B cell (primary cell): Measurements from ENCODE around the gene OR52E2. TPM values are rescaled to one million over a fixed set of nuclear protein-coding genes. Genes with fewer than 3 reads are reported as not detected.
"Not testable (repeated sequence)": the region's sequence is repeated elsewhere in the genome, so short reads cannot be mapped to it uniquely, and the experiment has no call there.

ENCODE experiments used
- ATAC-seq: fragments of 200-7000 bp; cut with Tn5 transposase; one replicate; pipeline ENCODE4 v1.10.0; 2021; ENCODE audit warnings: low read depth, mild to moderate bottlenecking, moderate number of reproducible peaks, moderate library complexity
- CTCF ChIA-PET: fragments of 350-600 bp; sonication (Branson Sonifier 250); formaldehyde crosslinking; loops from one replicate; lab custom pipeline; 2021; ENCODE audit warnings: antibody characterized with exemption, inconsistent platforms; lab: Charles Lee
- POLR2A ChIA-PET: fragments of 350-600 bp; sonication (Branson Sonifier 250); formaldehyde crosslinking; loops from one replicate; lab custom pipeline; 2021; ENCODE audit warnings: antibody characterized with exemption; lab: Charles Lee
- DNase-seq: peaks from one replicate; pipeline ENCODE4 v3.0.0; 2013
- H2AFZ ChIP-seq: 2 replicates; pipeline ENCODE4 v1.6.1; 2012; ENCODE audit warnings: mild to moderate bottlenecking, low read depth, low read length; ENCODE audit not compliant: insufficient read depth, poor library complexity, severe bottlenecking
- H3K27ac ChIP-seq, 2 donors: 1 replicate in 1 of 2; 2 replicates in 1 of 2; pipeline ENCODE4 v1.5.1; 2012 to 2013; ENCODE audit warnings: low read length in 2 of 2, mild to moderate bottlenecking in 2 of 2, moderate library complexity in 1 of 2
- H3K27me3 ChIP-seq, 4 experiments: fragments of 200-600 bp in 1 of 4; sonication (generic) in 1 of 4; replicated peaks in 1 of 4; 1 replicate in 2 of 4; 2 replicates in 2 of 4; pipeline versions ENCODE4 v1.6.1 to v1.7.0; 2013 to 2016; ENCODE audit warnings: low read length in 3 of 4, mild to moderate bottlenecking in 2 of 4, mixed read lengths in 1 of 4, moderate library complexity in 1 of 4; ENCODE audit not compliant: insufficient read depth in 4 of 4, control insufficient read depth in 3 of 4; ENCODE audit errors: control extremely low read depth in 1 of 4
- H3K36me3 ChIP-seq, 2 experiments: replicated peaks in 1 of 2; 1 replicate in 1 of 2; 2 replicates in 1 of 2; pipeline versions ENCODE4 v1.6.1 to v1.7.1; 2013; ENCODE audit warnings: low read length in 1 of 2; ENCODE audit not compliant: insufficient read depth in 2 of 2, control insufficient read depth in 1 of 2; ENCODE audit errors: control extremely low read depth in 1 of 2, extremely low read depth in 1 of 2
- H3K4me1 ChIP-seq, 2 donors: fragments of 200-600 bp in 1 of 2; sonication (generic) in 1 of 2; 1 replicate in 1 of 2; 2 replicates in 1 of 2; pipeline versions ENCODE4 v1.5.1 to v1.6.1; 2013 to 2017; ENCODE audit warnings: low read length in 2 of 2; ENCODE audit not compliant: control insufficient read depth in 2 of 2, insufficient read depth in 2 of 2
- H3K4me2 ChIP-seq: replicated peaks from 2 replicates; pipeline ENCODE3; 2012; ENCODE audit warnings: mild to moderate bottlenecking, low read depth, low read length; ENCODE audit not compliant: poor library complexity, severe bottlenecking
- H3K4me3 ChIP-seq, 5 experiments: fragments of 200-600 bp in 1 of 5; sonication (generic) in 1 of 5; 1 replicate in 3 of 5; 2 replicates in 2 of 5; pipeline versions ENCODE4 v1.5.1 to v1.7.0; 2011 to 2016; ENCODE audit warnings: low read length in 4 of 5, mild to moderate bottlenecking in 4 of 5, low read depth in 2 of 5, control low read depth in 1 of 5, moderate library complexity in 1 of 5; ENCODE audit not compliant: insufficient read depth in 1 of 5; ENCODE audit errors: control extremely low read depth in 1 of 5, extremely low read depth in 1 of 5
- H3K79me2 ChIP-seq: fragments of 200-600 bp; sonication (generic); one replicate; pipeline ENCODE4 v1.6.0; 2016; ENCODE audit warnings: low read length; ENCODE audit not compliant: control insufficient read depth, insufficient read depth
- H3K9ac ChIP-seq: fragments of 200-600 bp; sonication (generic); 2 replicates; pipeline ENCODE4 v1.6.1; 2017; ENCODE audit warnings: mild to moderate bottlenecking, low read length, moderate library complexity
- H3K9me3 ChIP-seq, 3 donors: one replicate each; pipeline versions ENCODE4 v1.6.1 to v1.7.1; 2013; ENCODE audit warnings: low read length in 2 of 3; ENCODE audit not compliant: control insufficient read depth in 2 of 3, insufficient read depth in 1 of 3; ENCODE audit errors: control extremely low read depth in 1 of 3
- H4K20me1 ChIP-seq: 2 replicates; pipeline ENCODE4 v1.6.0; 2012; ENCODE audit warnings: mild to moderate bottlenecking, low read length; ENCODE audit not compliant: insufficient read depth, control insufficient read depth, poor library complexity, severe bottlenecking
- H3K27ac Mint-ChIP-seq: one replicate; pipeline ENCODE4 v1.8.0; 2021; ENCODE audit warnings: mixed read lengths
- H3K27me3 Mint-ChIP-seq: one replicate; pipeline ENCODE4 v1.8.0; 2021; ENCODE audit warnings: mixed read lengths
- H3K4me1 Mint-ChIP-seq: one replicate; pipeline ENCODE4 v1.8.0; 2021; ENCODE audit warnings: mixed read lengths
- H3K4me3 Mint-ChIP-seq: one replicate; pipeline ENCODE4 v1.8.0; 2021; ENCODE audit warnings: mixed read lengths
- H3K9me3 Mint-ChIP-seq: one replicate; pipeline ENCODE4 v1.8.0; 2022; ENCODE audit warnings: mixed read lengths; ENCODE audit not compliant: insufficient read depth
- CTCF ChIP-seq: fragments of 200-600 bp; IDR thresholded peaks from one replicate; pipeline ENCODE4 v1.8.0; 2022; ENCODE audit warnings: antibody characterized with exemption, mild to moderate bottlenecking
- EZH2 ChIP-seq: IDR thresholded peaks from 2 replicates; pipeline ENCODE4 v1.6.1; 2012; ENCODE audit warnings: borderline replicate concordance, low read depth, mild to moderate bottlenecking, moderate library complexity, low read length; ENCODE audit not compliant: insufficient read depth, poor library complexity, severe bottlenecking
- WGBS: methylation state at CpG from one replicate; pipeline ENCODE4 v1.1.5; 2013; ENCODE audit warnings: missing lambda C conversion rate; ENCODE audit not compliant: insufficient coverage; 5-methylcytosine and 5-hydroxymethylcytosine counted together
- intact Hi-C: fragments of 100-400 bp; cut with micrococcal nuclease; formaldehyde crosslinking; loops from one replicate; pipeline ENCODE4 v1.10.0; 2022
- polyA plus RNA-seq: library from polyadenylated mRNA; depleted of rRNA; stranded (reverse); fragments of >200 nt; gene quantifications from 2 replicates; pipeline ENCODE4 v1.2.3, GENCODE V29; 2012
- total RNA-seq, 2 donors: library from RNA; stranded (reverse); fragments of 120-200 nt in 1 of 2; gene quantifications; 1 replicate in 1 of 2; 2 replicates in 1 of 2; pipeline versions ENCODE4 v1.2.3 to v1.2.4, GENCODE V29; 2013 to 2022

OR52E2 gene
- total and polyA plus RNA-seq, 2 donors (not counting 1 experiment from before 2014, with no cell fraction given) = not detected

GRCh38 chr11:5065027-5065426 lies 5.6 kb upstream of the OR52E2 start:
- DNase-seq (no peak), ATAC-seq (no peak)
- Histone ChIP-seq H3K27me3 (peaks cover 0 to 2% (median 0%) of the 10 kb centered on the region in 4 experiments), H3K9ac (no peak overlapping the region), H3K27ac (no peak overlapping the region), H3K4me3 (no peak overlapping the region), H2AFZ (no peak overlapping the region), H3K36me3 (no peaks in the 10 kb centered on the region), H3K4me1 (no peaks in the 10 kb centered on the region), H4K20me1 (no peaks in the 10 kb centered on the region), H3K4me2 (no peak overlapping the region), H3K9me3 (no peaks in the 10 kb centered on the region), H3K79me2 (no peaks in the 10 kb centered on the region)
- TF ChIP-seq CTCF = no peak
- no peak for TF ChIP-seq EZH2
- CTCF ChIA-PET = no interaction called here
- intact Hi-C loops = no loop called here
- H3K4me1 Mint-ChIP-seq = no peaks in the 10 kb centered on the region
- H3K9me3 Mint-ChIP-seq = no peaks in the 10 kb centered on the region
- H3K27me3 Mint-ChIP-seq = peaks cover 3% of the 10 kb centered on the region
- H3K27ac Mint-ChIP-seq = no peak overlapping the region
- H3K4me3 Mint-ChIP-seq = no peak overlapping the region
- no CpG with 5 or more reads among the region's 1 CpG for WGBS
- POLR2A ChIA-PET = no interaction called here

- H3K27ac ChIP-seq, H3K27me3 ChIP-seq, H4K20me1 ChIP-seq, H3K4me2 ChIP-seq, CTCF ChIA-PET, POLR2A ChIA-PET, H3K9me3 Mint-ChIP-seq, H3K79me2 ChIP-seq, ATAC-seq, H3K9me3 ChIP-seq, H3K27me3 Mint-ChIP-seq, H3K9ac ChIP-seq, DNase-seq, H3K4me3 Mint-ChIP-seq, H3K36me3 ChIP-seq, H3K4me3 ChIP-seq, H3K27ac Mint-ChIP-seq, H3K4me1 ChIP-seq, H2AFZ ChIP-seq, intact Hi-C loops, H3K4me1 Mint-ChIP-seq: not testable (repeated sequence)
- no CpG with 5 or more reads among the region's 5 CpGs for WGBS
Observed at GRCh38 chr11:5058679-5059078, 748 bp downstream of the OR52E2 start.
